Left lung (tissue), 10 donors: Measurements from ENCODE around the gene AGXT2. TPM values are rescaled to one million over a fixed set of nuclear protein-coding genes. Genes with fewer than 3 reads are reported as not detected.

ENCODE experiments used
- ATAC-seq: fragments of 200-7000 bp; cut with Tn5 transposase; one replicate; pipeline ENCODE4 v1.9.1; 2020; ENCODE audit warnings: moderate library complexity
- DNase-seq, 4 donors: peaks; one replicate each; pipeline ENCODE4 v3.0.0-alpha.2; 2013 to 2020
- H3K27ac ChIP-seq, 2 donors: fragments of 200-600 bp; sonication (generic) in 1 of 2; one replicate each; pipeline versions ENCODE4 v1.5.0 to v1.8.0; 2020 to 2021
- H3K27me3 ChIP-seq, 2 donors: fragments of 200-600 bp; sonication (generic) in 1 of 2; one replicate each; pipeline versions ENCODE4 v1.5.0 to v1.8.0; 2020 to 2021
- H3K36me3 ChIP-seq, 2 donors: fragments of 200-600 bp; sonication (generic) in 1 of 2; one replicate each; pipeline versions ENCODE4 v1.5.0 to v1.8.0; 2020 to 2021
- H3K4me1 ChIP-seq, 2 donors: fragments of 200-600 bp; one replicate each; pipeline ENCODE4 v1.8.0; 2021
- H3K4me3 ChIP-seq, 2 donors: fragments of 200-600 bp; sonication (generic) in 1 of 2; one replicate each; pipeline versions ENCODE4 v1.5.0 to v1.8.0; 2020 to 2021; ENCODE audit warnings: mild to moderate bottlenecking in 1 of 2
- H3K9me3 ChIP-seq, 2 donors: fragments of 200-600 bp; sonication (generic) in 1 of 2; one replicate each; pipeline versions ENCODE4 v1.5.0 to v1.8.0; 2020 to 2021
- intact Hi-C, 2 donors: fragments of 100-400 bp; cut with DNase I; formaldehyde crosslinking; loops; one replicate each; pipeline versions ENCODE4 v1.11.2 to v1.14.2; 2022
- polyA plus RNA-seq, 6 donors: library from polyadenylated mRNA; unstranded; fragments of 120-200 nt; gene quantifications; one replicate each; pipeline ENCODE4 v1.2.1, GENCODE V29; 2013; ENCODE audit not compliant: insufficient read length in 6 of 6
- total RNA-seq, 2 donors: library from RNA; stranded (reverse); fragmentation: NEBNext Ultra II Directional; extraction: Animal tissue kit (Norgen Biotek cat#: 25700); gene quantifications; one replicate each; pipeline ENCODE4 v1.2.1, GENCODE V29; 2021
- TF ChIP-seq, protein P1 (sequence below), 2 donors: fragments of 200-600 bp; sonication (generic) in 1 of 2; IDR thresholded peaks; one replicate each; pipeline versions ENCODE4 v1.5.0 to v1.8.0; 2021; ENCODE audit warnings: antibody characterized with exemption in 2 of 2
- donor health status: DM: no; HTN: yes; CAD: no.
- donor health status: DM: no; HTN: no; CAD: no.

The AGXT2 gene
- total and polyA plus RNA-seq, 8 donors = 0.11 to 0.55 (median 0.18) TPM; not detected in 3

DNA sequence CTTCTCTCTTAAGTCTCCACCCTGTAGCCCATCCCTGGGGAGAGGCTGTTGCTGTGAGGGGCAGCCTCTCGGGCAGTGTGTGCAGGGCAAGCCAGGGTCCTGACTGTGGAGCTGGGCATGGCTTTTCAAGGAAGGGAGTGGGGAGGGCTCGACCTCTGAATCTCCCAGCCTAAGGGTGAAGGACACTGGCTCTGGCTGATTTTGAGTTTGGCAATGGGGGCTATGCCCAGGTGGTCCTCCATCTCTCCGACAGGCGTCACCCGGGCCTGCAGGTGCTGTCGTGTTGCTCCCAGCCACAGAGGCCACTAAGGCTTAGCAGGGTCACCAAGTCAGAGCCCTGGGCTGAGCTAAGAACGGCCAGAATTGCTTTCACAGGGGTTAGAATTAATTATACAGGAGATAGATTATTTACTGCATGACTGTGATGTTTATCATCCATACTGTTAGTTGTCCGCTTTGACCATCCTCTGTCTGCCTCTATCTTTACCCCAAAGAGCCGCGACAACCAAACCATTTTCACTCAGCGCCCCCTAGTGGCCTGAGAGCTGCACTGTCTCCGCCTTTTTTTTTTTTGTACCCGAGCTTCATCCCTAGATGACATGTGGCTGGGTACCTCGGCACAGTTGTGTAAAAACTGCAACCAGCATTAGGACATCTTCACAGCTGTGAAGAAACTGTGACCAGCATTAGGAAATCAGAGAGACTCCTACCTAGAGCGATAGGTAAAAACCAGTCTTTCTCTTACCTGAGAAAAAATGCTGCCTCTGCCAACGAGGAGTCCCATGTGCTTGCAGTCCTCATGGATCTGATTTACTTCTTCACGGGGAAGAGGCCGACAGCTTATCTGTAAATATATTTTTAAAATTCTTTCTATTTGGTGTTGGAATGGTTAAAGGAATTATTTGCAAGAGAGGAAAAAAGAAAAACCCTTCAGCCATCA lies 44.5 kb downstream of the AGXT2 start:
- Histone ChIP-seq H3K36me3 (no peaks in the 10 kb centered on the region), H3K4me1 (no peaks in the 10 kb centered on the region), H3K27me3 (peaks cover 0 to 9% of the 10 kb centered on the region in 2 donors), H3K4me3 (no peak overlapping the region), H3K9me3 (no peaks in the 10 kb centered on the region), H3K27ac (no peak overlapping the region)
- ATAC-seq = peak; percentile 91
- TF ChIP-seq, protein P1, sequence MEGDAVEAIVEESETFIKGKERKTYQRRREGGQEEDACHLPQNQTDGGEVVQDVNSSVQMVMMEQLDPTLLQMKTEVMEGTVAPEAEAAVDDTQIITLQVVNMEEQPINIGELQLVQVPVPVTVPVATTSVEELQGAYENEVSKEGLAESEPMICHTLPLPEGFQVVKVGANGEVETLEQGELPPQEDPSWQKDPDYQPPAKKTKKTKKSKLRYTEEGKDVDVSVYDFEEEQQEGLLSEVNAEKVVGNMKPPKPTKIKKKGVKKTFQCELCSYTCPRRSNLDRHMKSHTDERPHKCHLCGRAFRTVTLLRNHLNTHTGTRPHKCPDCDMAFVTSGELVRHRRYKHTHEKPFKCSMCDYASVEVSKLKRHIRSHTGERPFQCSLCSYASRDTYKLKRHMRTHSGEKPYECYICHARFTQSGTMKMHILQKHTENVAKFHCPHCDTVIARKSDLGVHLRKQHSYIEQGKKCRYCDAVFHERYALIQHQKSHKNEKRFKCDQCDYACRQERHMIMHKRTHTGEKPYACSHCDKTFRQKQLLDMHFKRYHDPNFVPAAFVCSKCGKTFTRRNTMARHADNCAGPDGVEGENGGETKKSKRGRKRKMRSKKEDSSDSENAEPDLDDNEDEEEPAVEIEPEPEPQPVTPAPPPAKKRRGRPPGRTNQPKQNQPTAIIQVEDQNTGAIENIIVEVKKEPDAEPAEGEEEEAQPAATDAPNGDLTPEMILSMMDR (IDR thresholded peaks at IDR 0.05) = peak; percentile 68 to 89
- intact Hi-C loops = no loop called here
- DNase-seq = peak in 3 of 4 donors; percentile 24 to 50 (median 38)

- TF ChIP-seq, protein P1 (IDR thresholded peaks at IDR 0.05) = no peak
- ATAC-seq = no peak
- H3K4me1 ChIP-seq = no peaks in the 10 kb centered on the region
- H3K4me3 ChIP-seq = no peak overlapping the region
- DNase-seq = no peak
- peaks cover 0 to 9% of the 10 kb centered on the region in 2 donors for H3K27me3 ChIP-seq
- H3K36me3 ChIP-seq = no peaks in the 10 kb centered on the region
- no peak overlapping the region for H3K27ac ChIP-seq
- H3K9me3 ChIP-seq = no peaks in the 10 kb centered on the region
- intact Hi-C loops = no loop called here
Observed at GRCh38 chr5:35002459-35002858, 45.3 kb downstream of the AGXT2 start.

GRCh38 chr5:35001842-35002241 lies 45.9 kb downstream of the AGXT2 start:
- no peak overlapping the region for H3K27ac ChIP-seq
- H3K27me3 ChIP-seq = peaks cover 0 to 9% of the 10 kb centered on the region in 2 donors
- DNase-seq = no peak
- H3K9me3 ChIP-seq = no peaks in the 10 kb centered on the region
- no peak overlapping the region for H3K4me3 ChIP-seq
- no peak for ATAC-seq
- TF ChIP-seq, protein P1 (IDR thresholded peaks at IDR 0.05) = no peak
- H3K4me1 ChIP-seq = no peaks in the 10 kb centered on the region
- intact Hi-C loops = no loop called here
- no peaks in the 10 kb centered on the region for H3K36me3 ChIP-seq

- ATAC-seq = no peak
- DNase-seq = no peak
- Histone ChIP-seq H3K36me3 (no peaks in the 10 kb centered on the region), H3K4me3 (no peak overlapping the region), H3K27me3 (peaks cover 0 to 3% of the 10 kb centered on the region in 2 donors), H3K27ac (no peak overlapping the region), H3K4me1 (no peaks in the 10 kb centered on the region), H3K9me3 (no peaks in the 10 kb centered on the region)
- TF ChIP-seq, protein P1 (IDR thresholded peaks at IDR 0.05) = no peak
- intact Hi-C loops = no loop called here
Observed at GRCh38 chr5:34998058-34998789, 49.5 kb downstream of the AGXT2 start.

DNA sequence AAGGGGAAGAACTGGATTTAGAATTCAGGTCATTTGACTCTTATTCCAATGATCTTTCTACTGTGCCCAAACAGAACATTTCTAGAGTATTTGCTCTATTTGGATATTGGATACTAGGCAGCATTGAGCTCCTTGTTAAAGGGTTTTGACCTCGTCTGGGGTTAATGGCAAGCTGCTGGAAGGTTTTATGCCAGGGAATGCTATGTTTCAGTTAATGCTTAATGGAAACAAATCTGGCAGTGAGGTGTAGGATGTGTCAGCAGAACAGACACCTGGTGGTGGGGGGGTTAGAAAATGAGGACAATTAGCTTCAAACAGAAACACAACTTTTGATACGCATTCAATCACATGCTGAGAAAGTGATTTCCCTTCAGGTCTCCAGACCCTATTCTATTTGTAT lies 51.5 kb downstream of the AGXT2 start:
- DNase-seq (no peak), ATAC-seq (no peak)
- no peak overlapping the region for H3K4me3 ChIP-seq
- intact Hi-C loops = no loop called here
- no peak overlapping the region for H3K27ac ChIP-seq
- H3K27me3 ChIP-seq = no peaks in the 10 kb centered on the region
- no peaks in the 10 kb centered on the region for H3K4me1 ChIP-seq
- H3K9me3 ChIP-seq = no peaks in the 10 kb centered on the region
- TF ChIP-seq, protein P1 (IDR thresholded peaks at IDR 0.05) = no peak
- no peaks in the 10 kb centered on the region for H3K36me3 ChIP-seq
